H1 (cell line): ENCODE results near the gene SLC25A28. TPM values are rescaled to one million over a fixed set of nuclear protein-coding genes. Genes with fewer than 3 reads are reported as not detected.

Experiments
- ASH2L ChIP-seq: fragments of 200-600, 300-600 bp; sonication (generic); IDR thresholded peaks from one replicate; pipeline ENCODE4 v1.7.1; 2017; ENCODE audit warnings: low read length
- ATF2 ChIP-seq: IDR thresholded peaks from 2 replicates; pipeline ENCODE4 v1.6.1; 2012; ENCODE audit warnings: low read length, inconsistent platforms
- CTCF ChIP-seq, 3 experiments: IDR thresholded peaks; 1 replicate in 2 of 3; 2 replicates in 1 of 3; pipeline versions ENCODE4 v1.5.1 to v1.6.1; 2011; ENCODE audit warnings: low read length in 3 of 3, mild to moderate bottlenecking in 3 of 3, inconsistent platforms in 2 of 3, low read depth in 1 of 3, moderate library complexity in 1 of 3; ENCODE audit not compliant: insufficient read depth in 1 of 3; ENCODE audit errors: control extremely low read depth in 1 of 3
- SP2 ChIP-seq: IDR thresholded peaks from 2 replicates; pipeline ENCODE4 v1.6.1; 2012; ENCODE audit warnings: mild to moderate bottlenecking, low read length, inconsistent platforms
- polyA plus RNA-seq, 7 experiments: library from polyadenylated mRNA; depleted of rRNA in 3 of 7; stranded (reverse) in 5 of 7; unstranded in 2 of 7; fragments of >200 nt in 5 of 7; fragments of 200-250 nt in 2 of 7; gene quantifications; 1 replicate in 5 of 7; 2 replicates in 1 of 7; 4 replicates in 1 of 7; pipeline versions ENCODE4 v1.2.1 to v1.2.3, GENCODE V29; 2011 to 2013; ENCODE audit warnings: missing spikeins in 2 of 7, mixed read lengths in 2 of 7
- total RNA-seq: library from RNA; stranded (reverse); fragmentation: NEBNext Ultra II Directional; extraction: Animal tissue kit (Norgen Biotek cat#: 25700); gene quantifications from 2 replicates; pipeline ENCODE4 v1.2.1, GENCODE V29; 2021

The SLC25A28 gene
- total and polyA plus RNA-seq, 2 of the 8 experiments (the other 6 are each of a cell fraction or from before 2014, with no cell fraction given), result 17.2 to 18.5 TPM

- TF ChIP-seq ATF2, result no peak
- TF ChIP-seq SP2, result no peak
- TF ChIP-seq ASH2L, result no peak
- no peak for TF ChIP-seq CTCF (IDR thresholded peaks at IDR 0.05; ENCODE audit: control extremely low read depth in 1 of 3, insufficient read depth in 1 of 3, low read depth in 1 of 3, low read length in 3 of 3)
These were observed 50.8 kb downstream of the SLC25A28 start (continued) for GRCh38 chr10:99569253-99569939.
